Esophagus muscularis mucosa (tissue), 4 donors: ENCODE data around the gene CAMSAP2. TPM values are rescaled to one million over a fixed set of nuclear protein-coding genes. Genes with fewer than 3 reads are reported as not detected.
"Not testable (repeated sequence)": the region's sequence is repeated elsewhere in the genome, so short reads cannot be mapped to it uniquely, and the experiment has no call there.

ENCODE experiments used
- DNase-seq: peaks from one replicate; pipeline ENCODE4 v3.0.0-alpha.2; 2017; ENCODE audit errors: extremely low spot score
- H3K27ac ChIP-seq, 4 donors: fragments of 200-600 bp; sonication (generic); replicated peaks in 1 of 4; 1 replicate in 3 of 4; 2 replicates in 1 of 4; pipeline ENCODE4 v1.5.1; 2016 to 2019; ENCODE audit warnings: mild to moderate bottlenecking in 1 of 4
- H3K27me3 ChIP-seq, 4 donors: fragments of 200-600 bp; sonication (generic); one replicate each; pipeline versions ENCODE4 v1.5.1 to v1.6.0; 2016 to 2019
- H3K36me3 ChIP-seq, 4 donors: fragments of 200-600 bp; sonication (generic); one replicate each; pipeline ENCODE4 v1.5.1; 2016 to 2019
- H3K4me1 ChIP-seq, 4 donors: fragments of 200-600 bp; sonication (generic); one replicate each; pipeline ENCODE4 v1.5.1; 2016 to 2019
- H3K4me3 ChIP-seq, 4 donors: fragments of 200-600 bp; sonication (generic); 1 replicate in 2 of 4; 2 replicates in 2 of 4; pipeline ENCODE4 v1.5.1; 2016 to 2019; ENCODE audit warnings: mild to moderate bottlenecking in 4 of 4, moderate library complexity in 1 of 4
- H3K9me3 ChIP-seq, 4 donors: fragments of 200-600 bp; sonication (generic); 1 replicate in 3 of 4; 2 replicates in 1 of 4; pipeline ENCODE4 v1.5.1; 2016 to 2019
- EP300 ChIP-seq: sonication (generic); formaldehyde crosslinking; IDR thresholded peaks from one replicate; pipeline ENCODE4 v1.6.1; 2017; ENCODE audit warnings: antibody characterized with exemption
- POLR2A ChIP-seq: fragments of 450-650 bp; IDR thresholded peaks from one replicate; pipeline ENCODE4 v1.6.1; 2017; ENCODE audit warnings: antibody characterized with exemption, moderate library complexity, mild to moderate bottlenecking, low read depth
- POLR2AphosphoS5 ChIP-seq, 2 donors: sonication (generic); formaldehyde crosslinking; IDR thresholded peaks; one replicate each; pipeline ENCODE4 v1.6.1; 2017; ENCODE audit warnings: antibody characterized with exemption in 2 of 2
- WGBS: methylation state at CpG from one replicate; pipeline ENCODE4 v1.1.5; 2018; 5-methylcytosine and 5-hydroxymethylcytosine counted together
- intact Hi-C: fragments of 100-400 bp; cut with DNase I; formaldehyde crosslinking; loops from one replicate; pipeline ENCODE4 v1.15.1; 2023
- total RNA-seq, 4 donors: library from RNA; depleted of rRNA; stranded (reverse); fragments of >200 nt; gene quantifications; one replicate each; pipeline versions ENCODE4 v1.1.0 to v1.2.1, GENCODE V29; 2016
- TF ChIP-seq, protein P1 (sequence below), 3 experiments: fragments of 200-600 bp in 2 of 3; fragments of 450-650 bp in 1 of 3; sonication (generic) in 2 of 3; IDR thresholded peaks; one replicate each; pipeline ENCODE4 v1.5.1; 2017 to 2019; ENCODE audit warnings: antibody characterized with exemption in 3 of 3, mild to moderate bottlenecking in 2 of 3, moderate library complexity in 1 of 3

The CAMSAP2 gene
- total RNA-seq, 4 donors from 2014 or later, result 34.6 to 44.0 (median 38.4) TPM

- Histone ChIP-seq H3K9me3 (no peaks in the 10 kb centered on the region), H3K4me3 (peak overlapping the region; percentile 86 to 99 (median 94)), H3K36me3 (no peaks in the 10 kb centered on the region), H3K4me1 (peaks cover 26 to 52% (median 49%) of the 10 kb centered on the region in 4 donors), H3K27me3 (no peaks in the 10 kb centered on the region), H3K27ac (no peak overlapping the region)
- 29% methylated on average over 3 of the region's 3 CpGs for WGBS
- TF ChIP-seq POLR2AphosphoS5 (IDR thresholded peaks at IDR 0.05) (no peak), EP300 (no peak), POLR2A (no peak)
- TF ChIP-seq, protein P1, sequence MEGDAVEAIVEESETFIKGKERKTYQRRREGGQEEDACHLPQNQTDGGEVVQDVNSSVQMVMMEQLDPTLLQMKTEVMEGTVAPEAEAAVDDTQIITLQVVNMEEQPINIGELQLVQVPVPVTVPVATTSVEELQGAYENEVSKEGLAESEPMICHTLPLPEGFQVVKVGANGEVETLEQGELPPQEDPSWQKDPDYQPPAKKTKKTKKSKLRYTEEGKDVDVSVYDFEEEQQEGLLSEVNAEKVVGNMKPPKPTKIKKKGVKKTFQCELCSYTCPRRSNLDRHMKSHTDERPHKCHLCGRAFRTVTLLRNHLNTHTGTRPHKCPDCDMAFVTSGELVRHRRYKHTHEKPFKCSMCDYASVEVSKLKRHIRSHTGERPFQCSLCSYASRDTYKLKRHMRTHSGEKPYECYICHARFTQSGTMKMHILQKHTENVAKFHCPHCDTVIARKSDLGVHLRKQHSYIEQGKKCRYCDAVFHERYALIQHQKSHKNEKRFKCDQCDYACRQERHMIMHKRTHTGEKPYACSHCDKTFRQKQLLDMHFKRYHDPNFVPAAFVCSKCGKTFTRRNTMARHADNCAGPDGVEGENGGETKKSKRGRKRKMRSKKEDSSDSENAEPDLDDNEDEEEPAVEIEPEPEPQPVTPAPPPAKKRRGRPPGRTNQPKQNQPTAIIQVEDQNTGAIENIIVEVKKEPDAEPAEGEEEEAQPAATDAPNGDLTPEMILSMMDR (IDR thresholded peaks at IDR 0.05), result no peak
- DNase-seq, result no peak
- intact Hi-C loops, result loop anchor here (5.0 kb wide), 2 partner anchors 36 to 61 kb away; no protein-coding TSS in a partner anchor
Measured at GRCh38 chr1:200741551-200742207, 3.0 kb downstream of the CAMSAP2 start.

GRCh38 chr1:200744143-200744542 is 5.5 kb downstream of the CAMSAP2 start:
- Histone ChIP-seq H3K27me3 (no peaks in the 10 kb centered on the region), H3K9me3 (no peaks in the 10 kb centered on the region), H3K27ac (no peak overlapping the region), H3K4me1 (peaks cover 21 to 47% (median 44%) of the 10 kb centered on the region in 4 donors), H3K4me3 (no peak overlapping the region), H3K36me3 (no peaks in the 10 kb centered on the region)
- intact Hi-C loops, result loop anchor here (5.0 kb wide), 2 partner anchors 33 to 58 kb away; no protein-coding TSS in a partner anchor
- TF ChIP-seq POLR2A (no peak), POLR2AphosphoS5 (IDR thresholded peaks at IDR 0.05) (no peak), EP300 (no peak)
- TF ChIP-seq, protein P1 (IDR thresholded peaks at IDR 0.05), result no peak
- 95% methylated on average over 1 of the region's 1 CpG for WGBS
- no peak for DNase-seq

DNA sequence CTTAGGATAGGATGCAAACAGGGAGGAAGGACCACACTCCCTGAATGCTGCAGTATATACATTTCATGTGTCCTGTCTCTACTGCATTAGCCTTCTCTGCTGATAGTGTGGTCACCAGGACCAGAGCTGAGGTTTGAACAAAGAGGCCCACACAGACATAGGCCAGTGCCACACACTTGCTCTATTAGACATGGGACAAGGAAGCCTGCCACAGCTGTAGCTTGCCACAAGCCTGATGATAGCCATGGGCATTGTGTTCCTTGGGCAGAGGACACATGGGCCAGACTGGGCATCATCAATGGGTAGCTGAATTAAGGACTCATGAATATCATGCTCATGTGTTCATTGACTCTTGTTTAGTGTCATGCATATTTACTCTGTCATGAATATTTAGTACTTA is 10.4 kb downstream of the CAMSAP2 start:
- peaks cover 8 to 28% (median 18%) of the 10 kb centered on the region in 4 donors for H3K4me1 ChIP-seq
- intact Hi-C loops, result no loop called here
- TF ChIP-seq, protein P1 (IDR thresholded peaks at IDR 0.05), result no peak
- TF ChIP-seq POLR2A (no peak), EP300 (no peak), POLR2AphosphoS5 (IDR thresholded peaks at IDR 0.05) (no peak)

DNA sequence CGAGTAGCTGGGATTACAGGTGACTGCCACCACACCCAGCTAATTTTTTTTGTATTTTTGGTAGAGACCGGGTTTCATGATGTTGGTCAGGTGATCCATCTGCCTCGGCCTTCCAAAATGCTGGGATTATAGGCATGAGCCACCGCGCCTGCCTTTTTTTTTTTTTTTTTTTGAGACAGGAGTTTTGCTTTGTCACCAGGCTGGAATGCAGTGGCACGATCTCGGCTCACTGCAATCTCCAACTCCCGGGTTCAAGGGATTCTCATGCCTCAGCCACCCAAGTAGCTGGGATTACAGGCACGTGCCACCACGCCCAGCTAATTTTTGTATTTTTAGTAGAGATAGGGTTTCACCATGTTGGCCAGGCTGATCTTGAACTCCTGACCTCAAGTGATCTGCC is 12.1 kb downstream of the CAMSAP2 start:
- intact Hi-C loops, DNase-seq, H3K9me3 ChIP-seq, H3K27me3 ChIP-seq, H3K4me3 ChIP-seq, H3K27ac ChIP-seq, H3K36me3 ChIP-seq: not testable (repeated sequence)
- peaks cover 7 to 22% (median 20%) of the 10 kb centered on the region in 4 donors for H3K4me1 ChIP-seq
- 84% methylated on average over 10 of the region's 10 CpGs for WGBS

More for the DNA sequence above, 10.4 kb downstream of the CAMSAP2 start:
- no peak overlapping the region for H3K27ac ChIP-seq
- no peaks in the 10 kb centered on the region for H3K36me3 ChIP-seq
- DNase-seq, result no peak
- H3K4me3 ChIP-seq, result no peak overlapping the region
- H3K27me3 ChIP-seq, result no peaks in the 10 kb centered on the region
- H3K9me3 ChIP-seq, result no peaks in the 10 kb centered on the region

DNA sequence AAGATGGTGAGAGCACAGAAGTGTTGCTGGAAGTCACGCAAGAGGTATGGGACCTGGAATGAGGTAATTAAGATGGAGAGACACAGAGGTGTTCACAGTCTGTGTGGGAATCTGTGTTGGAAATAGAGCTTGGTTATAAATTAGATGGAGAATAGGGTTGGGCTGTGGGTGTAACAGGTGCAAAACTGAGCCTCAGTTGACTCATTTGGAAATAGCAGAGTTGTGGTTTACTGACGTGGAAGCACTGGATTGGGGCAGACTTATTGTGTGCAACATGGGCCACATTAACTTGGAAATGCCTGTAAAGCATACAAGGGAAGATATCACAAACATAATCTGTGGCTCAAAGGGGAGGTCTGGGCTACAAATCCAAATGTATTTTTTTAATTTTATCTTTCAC is 13.0 kb downstream of the CAMSAP2 start:
- no peak overlapping the region for H3K27ac ChIP-seq
- intact Hi-C loops, result no loop called here
- WGBS, result 89% methylated on average over 2 of the region's 2 CpGs
- H3K27me3 ChIP-seq, result no peaks in the 10 kb centered on the region
- peaks cover 7 to 27% (median 21%) of the 10 kb centered on the region in 4 donors for H3K4me1 ChIP-seq
- no peak overlapping the region for H3K4me3 ChIP-seq
- no peaks in the 10 kb centered on the region for H3K9me3 ChIP-seq
- TF ChIP-seq, protein P1 (IDR thresholded peaks at IDR 0.05), result no peak
- TF ChIP-seq POLR2AphosphoS5 (IDR thresholded peaks at IDR 0.05), result no peak
- no peak for TF ChIP-seq EP300
- TF ChIP-seq POLR2A, result no peak
- no peaks in the 10 kb centered on the region for H3K36me3 ChIP-seq
- DNase-seq, result no peak
